Measurements from ENCODE around the gene RPL35A. TPM values are rescaled to one million over a fixed set of nuclear protein-coding genes. Genes with fewer than 3 reads are reported as not detected.

The RPL35A gene
- 1,563 and 1,572 TPM in 2 replicates for total RNA-seq (2021)
- long read RNA-seq, transcript RPL35A-207 (2 exons, 687 nt): minor isoform, 10 of 399 reads
- long read RNA-seq, transcript RPL35A-205 (5 exons, 553 nt): minor isoform, 37 of 399 reads
- long read RNA-seq, transcript RPL35A-206 (5 exons, 1,444 nt): major isoform, 322 of 399 reads
- long read RNA-seq, partial matches to known transcripts: 23 of 399 reads
- long read RNA-seq, other reads (novel, unspliced or antisense): 6 of 399 reads

DNA sequence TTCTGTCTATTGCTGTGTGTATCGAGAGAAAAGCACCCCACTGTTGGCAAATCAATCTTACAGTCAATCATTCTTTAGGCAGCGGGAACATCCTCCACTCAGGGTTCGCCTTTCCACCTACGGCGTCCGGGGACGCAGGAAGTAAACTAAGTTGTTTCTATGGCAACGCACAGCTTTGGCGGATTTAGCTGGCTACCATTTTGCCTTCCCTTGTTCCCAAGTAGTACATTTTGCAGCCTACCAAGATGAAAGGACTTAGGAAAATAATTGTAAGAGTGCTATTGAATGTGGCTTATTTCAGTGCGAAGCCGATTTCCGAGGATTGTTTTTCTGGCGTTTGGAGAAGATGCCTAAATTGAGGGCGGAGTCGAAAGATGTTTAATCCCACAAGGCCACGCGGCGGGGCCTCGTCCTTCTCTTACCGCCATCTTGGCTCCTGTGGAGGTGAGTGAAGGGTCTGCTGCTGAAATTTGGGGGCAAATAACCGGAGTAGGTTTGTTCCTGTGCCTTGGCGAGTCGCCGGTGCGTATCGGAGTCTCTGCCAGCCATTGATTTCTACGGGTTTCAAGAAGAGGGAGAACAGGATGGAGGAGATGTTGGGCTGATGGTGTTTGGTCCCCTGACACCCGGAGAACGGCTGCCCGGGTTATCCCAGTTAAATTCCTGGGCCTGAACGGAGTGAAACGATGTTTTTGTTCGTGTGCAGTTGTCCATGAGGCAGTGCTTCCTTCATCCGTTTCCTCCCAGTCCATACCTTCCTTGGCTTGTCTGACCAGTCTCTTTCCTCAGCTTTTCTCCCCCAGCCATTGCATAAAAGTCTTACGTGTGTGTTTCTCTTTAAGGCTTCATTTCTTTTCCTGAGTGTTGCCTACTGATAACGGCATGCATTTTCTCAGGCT lies at the start of gene RPL35A:
Gene RPL35A, plus strand, starts transcription at position 413 of the 899 bp plus-strand sequence. CDS start 778 bp downstream, outside the sequence.
- TF ChIP-seq, protein P1, sequence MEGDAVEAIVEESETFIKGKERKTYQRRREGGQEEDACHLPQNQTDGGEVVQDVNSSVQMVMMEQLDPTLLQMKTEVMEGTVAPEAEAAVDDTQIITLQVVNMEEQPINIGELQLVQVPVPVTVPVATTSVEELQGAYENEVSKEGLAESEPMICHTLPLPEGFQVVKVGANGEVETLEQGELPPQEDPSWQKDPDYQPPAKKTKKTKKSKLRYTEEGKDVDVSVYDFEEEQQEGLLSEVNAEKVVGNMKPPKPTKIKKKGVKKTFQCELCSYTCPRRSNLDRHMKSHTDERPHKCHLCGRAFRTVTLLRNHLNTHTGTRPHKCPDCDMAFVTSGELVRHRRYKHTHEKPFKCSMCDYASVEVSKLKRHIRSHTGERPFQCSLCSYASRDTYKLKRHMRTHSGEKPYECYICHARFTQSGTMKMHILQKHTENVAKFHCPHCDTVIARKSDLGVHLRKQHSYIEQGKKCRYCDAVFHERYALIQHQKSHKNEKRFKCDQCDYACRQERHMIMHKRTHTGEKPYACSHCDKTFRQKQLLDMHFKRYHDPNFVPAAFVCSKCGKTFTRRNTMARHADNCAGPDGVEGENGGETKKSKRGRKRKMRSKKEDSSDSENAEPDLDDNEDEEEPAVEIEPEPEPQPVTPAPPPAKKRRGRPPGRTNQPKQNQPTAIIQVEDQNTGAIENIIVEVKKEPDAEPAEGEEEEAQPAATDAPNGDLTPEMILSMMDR (conservative IDR thresholded peaks at IDR 0.05): no peak
- peaks cover 27 to 42% of the 10 kb centered on the region in 2 experiments for H3K4me1 Mint-ChIP-seq
- Histone ChIP-seq H2AFZ (ENCODE audit: low read length) (no peak within 1 kb of the TSS), H3K9ac (ENCODE audit: extremely low read depth, insufficient read length, low read length) (peak within 1 kb of the TSS; percentile 100), H3K23ac (ENCODE audit: insufficient read length, low read depth, low read length) (no peak within 1 kb of the TSS), H3T11ph (ENCODE audit: low read length) (no peak within 1 kb of the TSS), H3K27ac (ENCODE audit: insufficient read length, low read depth, low read length) (peak within 1 kb of the TSS; percentile 91), H2BK120ac (ENCODE audit: low read depth, low read length, poor library complexity, severe bottlenecking) (no peak within 1 kb of the TSS), H3K56ac (ENCODE audit: insufficient read length, low read depth, low read length) (peak within 1 kb of the TSS; percentile 89), H3K79me2 (ENCODE audit: insufficient read depth, low read length) (peaks cover 11% of the 10 kb centered on the region; the same call in 1 of the 2 replicates), H3K4me2 (ENCODE audit: insufficient read depth, insufficient read length, low read length) (peak within 1 kb of the TSS; percentile 64), H4K8ac (replicated peaks; ENCODE audit: insufficient read length, low read depth, low read length) (peak within 1 kb of the TSS; percentile 99), H2BK12ac (ENCODE audit: insufficient read length, low read depth, low read length) (no peak within 1 kb of the TSS), H2AK5ac (ENCODE audit: insufficient read length, low read length) (peak within 1 kb of the TSS; percentile 70), H2BK5ac (ENCODE audit: insufficient read length, low read length) (peak within 1 kb of the TSS; percentile 85), H3K18ac (ENCODE audit: insufficient read length, low read depth, low read length) (peak within 1 kb of the TSS; percentile 95), H2BK15ac (ENCODE audit: low read depth, low read length) (no peak within 1 kb of the TSS), H3K4ac (ENCODE audit: low read depth, low read length) (peak within 1 kb of the TSS; percentile 67; the same call in 1 of the 2 replicates), H3K4me1 (ENCODE audit: insufficient read depth, low read length) (no peaks in the 10 kb centered on the region), H4K5ac (ENCODE audit: insufficient read length, low read depth, low read length) (peak within 1 kb of the TSS; percentile 99), H4K20me1 (ENCODE audit: control insufficient read depth, insufficient read depth, insufficient read length) (no peaks in the 10 kb centered on the region), H4K91ac (ENCODE audit: insufficient read length, low read depth, low read length) (peak within 1 kb of the TSS; percentile 51), H3K9me3 (ENCODE audit: control insufficient read depth, low read depth, low read length) (no peaks in the 10 kb centered on the region), H3K23me2 (ENCODE audit: insufficient read length, low read depth, low read length, poor library complexity, severe bottlenecking) (peaks cover 10% of the 10 kb centered on the region), H3K79me1 (ENCODE audit: insufficient read depth, low read depth, low read length, poor library complexity, severe bottlenecking) (peaks cover 7% of the 10 kb centered on the region), H3K27me3 (ENCODE audit: insufficient read depth, low read length) (no peaks in the 10 kb centered on the region), H2BK20ac (ENCODE audit: low read depth, low read length, poor library complexity, severe bottlenecking) (no peak within 1 kb of the TSS), H3K14ac (ENCODE audit: insufficient read depth, low read length) (peak within 1 kb of the TSS; percentile 97)
- H3K27ac Mint-ChIP-seq: peak within 1 kb of the TSS; percentile 100
- DNase-seq: peak; percentile 84
- peaks cover 46 to 49% (median 46%) of the 10 kb centered on the region in 3 experiments for H3K36me3 Mint-ChIP-seq (ENCODE audit: insufficient read depth in 1 of 3, low read depth in 3 of 3)
- H3K4me3 Mint-ChIP-seq: peak within 1 kb of the TSS; percentile 98 to 99
- no peaks in the 10 kb centered on the region; the same call in 1 of the 2 replicates for H3K27me3 Mint-ChIP-seq (ENCODE audit: low read depth)
- WGBS (ENCODE audit: extremely low coverage, insufficient read length, low lambda C conversion rate): no CpG with 5 or more reads among the region's 36 CpGs
- H3K9me3 Mint-ChIP-seq: peaks cover 0 to 2% of the 10 kb centered on the region in 2 experiments; a peak in 1 of 5 replicates
